Activated CD8-positive, alpha-beta memory T cell treated with anti-CD3 and anti-CD28 coated beads for 24 hours (primary cell): ENCODE data around the gene MACIR.

Experiments
- DNase-seq: peaks from one replicate; pipeline ENCODE4 v3.0.0-alpha.2; 2020

Gene MACIR

DNA sequence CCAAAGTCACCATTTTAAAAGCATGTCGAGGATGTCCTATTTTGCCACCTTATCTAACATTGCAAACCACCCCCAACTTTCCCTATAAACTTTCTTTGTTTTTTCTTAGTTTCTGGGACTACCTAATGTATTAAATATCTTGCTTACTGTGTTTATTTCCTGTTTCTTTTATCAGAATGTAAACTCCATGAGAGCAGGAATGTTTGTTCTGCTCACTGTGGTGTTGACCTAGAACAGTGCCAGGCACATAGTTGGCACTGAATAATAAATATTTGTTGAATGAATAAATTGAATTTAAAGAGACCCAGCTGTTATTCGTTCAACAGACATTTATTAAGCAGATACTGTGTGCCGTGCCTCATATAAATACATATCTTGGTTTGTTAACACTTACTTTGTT lies 35.2 kb downstream of the MACIR start:
- no peak for DNase-seq

GRCh38 chr5:103294906-103295305 lies 36.3 kb downstream of the MACIR start:
- DNase-seq: no peak

DNA sequence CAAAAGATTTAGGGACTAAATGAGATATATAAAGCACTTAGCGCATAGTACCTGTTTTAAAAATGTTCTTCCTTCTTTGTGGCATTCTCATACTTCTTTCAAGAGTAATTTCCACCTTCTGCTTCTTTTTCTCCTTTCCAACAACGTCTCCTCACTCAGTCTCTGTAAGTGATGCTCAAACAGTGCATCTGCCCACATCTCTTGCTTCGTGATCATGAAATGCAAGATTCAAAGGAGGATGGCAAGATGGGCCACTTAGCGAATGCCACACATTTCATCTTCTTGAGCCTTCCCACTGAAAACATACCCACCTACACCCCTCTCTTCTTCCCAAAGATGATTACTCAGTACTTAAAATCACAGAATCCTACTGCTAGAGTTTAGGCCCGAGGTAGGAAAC lies 36.9 kb downstream of the MACIR start:
- DNase-seq: no peak

- no peak for DNase-seq
Measured at GRCh38 chr5:103295871-103296270, 37.3 kb downstream of the MACIR start.

GRCh38 chr5:103298117-103298516 lies 39.6 kb downstream of the MACIR start:
- no peak for DNase-seq

GRCh38 chr5:103298607-103299188 lies 40.1 kb downstream of the MACIR start:
- no peak for DNase-seq

GRCh38 chr5:103305809-103306208 lies 47.2 kb downstream of the MACIR start:
- DNase-seq: no peak

- no peak for DNase-seq
Measured at GRCh38 chr5:103307470-103307869, 48.9 kb downstream of the MACIR start.

- DNase-seq: no peak
Measured at GRCh38 chr5:103308774-103309173, 50.2 kb downstream of the MACIR start.

DNA sequence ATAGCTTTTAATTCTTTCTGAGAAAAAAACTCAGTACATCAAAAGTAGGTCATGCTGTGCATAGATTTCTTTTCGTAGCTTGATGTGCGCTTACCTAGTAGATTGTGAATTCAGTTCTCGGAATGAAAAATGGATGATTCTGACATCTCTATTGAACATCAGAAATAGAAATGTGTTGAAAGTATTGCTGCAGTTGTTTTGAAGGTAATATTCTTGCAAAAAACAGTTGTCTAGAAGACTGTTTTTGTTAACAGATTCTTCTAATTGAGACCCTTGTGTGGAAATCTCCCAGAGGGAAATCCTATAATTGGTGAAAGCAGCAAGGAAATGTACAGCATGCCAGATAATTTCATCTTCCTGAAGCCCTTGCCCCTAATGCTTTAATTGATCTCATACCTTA lies 54.5 kb downstream of the MACIR start:
- DNase-seq: no peak

GRCh38 chr5:103315455-103315854 lies 56.9 kb downstream of the MACIR start:
- no peak for DNase-seq

GRCh38 chr5:103327451-103327850 lies 68.9 kb downstream of the MACIR start:
- no peak for DNase-seq

DNA sequence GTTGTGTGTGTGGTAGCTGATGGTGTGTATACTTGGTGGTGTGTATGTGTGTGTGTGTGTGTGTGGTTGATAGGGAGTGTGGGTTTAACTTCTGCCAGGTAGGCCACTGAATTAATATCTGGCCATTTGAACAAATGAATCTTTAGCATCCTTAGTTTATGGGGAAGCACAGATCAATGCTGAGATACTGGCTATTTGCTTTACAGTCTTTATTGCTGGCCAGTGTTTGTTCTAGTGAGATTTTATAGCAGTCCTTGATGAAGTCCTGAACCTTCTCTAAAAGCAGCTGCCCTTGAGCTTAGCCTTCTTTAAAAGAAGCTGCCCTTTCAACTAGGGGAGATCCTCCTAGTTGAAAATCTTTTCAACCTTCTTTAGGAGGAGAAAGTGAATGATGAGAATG lies 69.3 kb downstream of the MACIR start:
- no peak for DNase-seq
